PC-3 (cell line): ENCODE results near the gene MLXIPL.

Source experiments
- CTCF ChIP-seq: fragments of 300-600 bp; sonication (generic); conservative IDR thresholded peaks from 2 replicates; pipeline ENCODE4 v1.5.1; 2017; ENCODE audit warnings: antibody characterized with exemption, low read depth, mild to moderate bottlenecking, low read length
- EZH2 ChIP-seq: fragments of 300-600 bp; sonication (generic); IDR thresholded peaks from one replicate; pipeline ENCODE4 v1.6.1; 2017; ENCODE audit warnings: antibody characterized with exemption, mild to moderate bottlenecking, low read length; ENCODE audit not compliant: unreplicated experiment
- EZH2phosphoT487 ChIP-seq: fragments of 300-600 bp; sonication (generic); IDR thresholded peaks from 2 replicates; pipeline ENCODE4 v1.6.1; 2018; ENCODE audit warnings: mild to moderate bottlenecking, antibody characterized with exemption, low read length, borderline replicate concordance

- TF ChIP-seq EZH2phosphoT487, result no peak
- no peak for TF ChIP-seq CTCF
- TF ChIP-seq EZH2, result no peak
Observed at GRCh38 chr7:73645643-73646174, 21.4 kb upstream of the MLXIPL start.
